ENCODE results near the gene CACNA2D1. TPM values are rescaled to one million over a fixed set of nuclear protein-coding genes. Genes with fewer than 3 reads are reported as not detected.

The CACNA2D1 gene
- total RNA-seq, 2 donors from 2014 or later: 5.4 to 32.0 TPM

GRCh38 chr7:82039621-82040020 lies 404.0 kb downstream of the CACNA2D1 start:
- TF ChIP-seq POLR2A (IDR thresholded peaks at IDR 0.05) (no peak), CTCF (IDR thresholded peaks at IDR 0.05) (no peak)
- Histone ChIP-seq H3K9me3 (no peaks in the 10 kb centered on the region), H3K4me1 (no peaks in the 10 kb centered on the region), H3K4me3 (no peak overlapping the region), H3K27me3 (no peaks in the 10 kb centered on the region), H3K36me3 (replicated peaks in 1 of 2; ENCODE audit: insufficient read depth in 1 of 2, low read depth in 2 of 2) (no peaks in the 10 kb centered on the region), H3K27ac (no peak overlapping the region)
- DNase-seq (no peak), ATAC-seq (no peak)
- intact Hi-C loops (cut with DNase I): loop anchor here (10.0 kb wide), 1 partner anchor 685 kb away; no protein-coding TSS in a partner anchor
- WGBS, 2 donors: 70 to 75% methylated on average over 1 of the region's 1 CpG

DNA sequence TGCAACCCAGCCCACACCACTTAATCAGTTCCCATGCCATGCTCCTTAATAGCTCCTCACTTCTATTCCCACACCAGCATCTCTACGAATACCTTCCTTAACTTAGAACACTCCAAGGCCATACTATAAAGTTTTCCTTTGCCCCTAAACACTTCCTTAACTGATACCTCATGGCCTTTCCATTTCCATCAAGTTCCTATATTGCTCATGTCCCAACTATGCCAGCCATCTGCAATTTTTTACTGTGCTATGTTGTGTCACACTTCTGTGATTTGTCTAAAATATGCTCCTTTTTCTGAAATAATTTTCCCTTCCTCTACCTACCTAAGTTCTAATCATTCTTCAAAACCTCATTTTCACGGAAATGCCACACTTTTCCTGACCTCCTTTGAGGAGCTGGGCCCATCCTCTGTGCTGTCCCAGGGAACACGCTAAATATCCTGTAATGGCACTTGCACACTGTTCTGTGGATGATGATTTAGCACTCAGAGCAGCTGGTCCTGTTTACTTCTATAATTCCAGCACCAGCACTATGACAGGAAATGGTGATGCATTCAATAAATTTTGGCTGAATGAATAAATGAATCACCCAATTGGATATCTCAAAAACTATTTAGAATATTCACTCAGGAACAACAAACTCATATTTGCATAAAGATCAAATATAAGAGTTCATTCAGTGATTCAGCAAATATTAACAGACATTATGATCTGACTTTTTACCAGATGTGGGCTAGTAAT lies 407.3 kb downstream of the CACNA2D1 start:
- Histone ChIP-seq H3K27ac (no peak overlapping the region), H3K9me3 (no peaks in the 10 kb centered on the region), H3K4me1 (no peaks in the 10 kb centered on the region), H3K4me3 (no peak overlapping the region), H3K27me3 (no peaks in the 10 kb centered on the region), H3K36me3 (replicated peaks in 1 of 2; ENCODE audit: insufficient read depth in 1 of 2, low read depth in 2 of 2) (no peaks in the 10 kb centered on the region)
- no peak for TF ChIP-seq POLR2A (IDR thresholded peaks at IDR 0.05)
- no peak for TF ChIP-seq CTCF (IDR thresholded peaks at IDR 0.05)
- intact Hi-C loops (cut with DNase I): no loop called here
- no peak for ATAC-seq
- no peak for DNase-seq
- WGBS, 2 donors: 64 to 68% methylated on average over 3 of the region's 3 CpGs

GRCh38 chr7:82035456-82035855 lies 408.1 kb downstream of the CACNA2D1 start:
- no peaks in the 10 kb centered on the region for H3K4me1 ChIP-seq
- no peak overlapping the region for H3K4me3 ChIP-seq
- H3K27ac ChIP-seq: no peak overlapping the region
- no peak for DNase-seq
- H3K9me3 ChIP-seq: no peaks in the 10 kb centered on the region
- no peaks in the 10 kb centered on the region for H3K27me3 ChIP-seq
- WGBS, 2 donors: 86 to 92% methylated on average over 1 of the region's 1 CpG
- H3K36me3 ChIP-seq (replicated peaks in 1 of 2; ENCODE audit: insufficient read depth in 1 of 2, low read depth in 2 of 2): no peaks in the 10 kb centered on the region
- intact Hi-C loops (cut with DNase I): no loop called here
- ATAC-seq: no peak
- TF ChIP-seq CTCF (IDR thresholded peaks at IDR 0.05) (no peak), POLR2A (IDR thresholded peaks at IDR 0.05) (no peak)

- no peak overlapping the region for H3K4me3 ChIP-seq
- intact Hi-C loops (cut with DNase I): no loop called here
- no peaks in the 10 kb centered on the region for H3K9me3 ChIP-seq
- no peaks in the 10 kb centered on the region for H3K4me1 ChIP-seq
- no peak for ATAC-seq
- no peak for DNase-seq
- no peaks in the 10 kb centered on the region for H3K27me3 ChIP-seq
- WGBS, 2 donors: 69 to 75% methylated on average over 3 of the region's 3 CpGs
- no peaks in the 10 kb centered on the region for H3K36me3 ChIP-seq (replicated peaks in 1 of 2; ENCODE audit: insufficient read depth in 1 of 2, low read depth in 2 of 2)
- TF ChIP-seq POLR2A (IDR thresholded peaks at IDR 0.05) (no peak), CTCF (IDR thresholded peaks at IDR 0.05) (no peak)
- no peak overlapping the region for H3K27ac ChIP-seq
Measured at GRCh38 chr7:82032901-82033300, 410.7 kb downstream of the CACNA2D1 start.
